Right lobe of liver (tissue), 4 donors: ENCODE measurements around the gene HPSE2.

ENCODE experiments used
- CTCF ChIP-seq, 4 donors: fragments of 200-600 bp in 3 of 4; fragments of 450-650 bp in 1 of 4; IDR thresholded peaks; one replicate each; pipeline versions ENCODE4 v1.5.1 to v1.8.0; 2016 to 2022; ENCODE audit warnings: antibody characterized with exemption in 4 of 4, mild to moderate bottlenecking in 2 of 4
- POLR2A ChIP-seq: fragments of 450-650 bp; IDR thresholded peaks from one replicate; pipeline ENCODE4 v1.6.1; 2017; ENCODE audit warnings: antibody characterized with exemption, mild to moderate bottlenecking
- donor health status: DM: no; HTN: no; CAD: no.
- donor health status: DM: no; HTN: no; CAD: no.
- donor health status: DM: no; HTN: yes; CAD: no.

GRCh38 chr10:98449287-98449686 lies 786.4 kb downstream of the HPSE2 start:
- TF ChIP-seq CTCF (IDR thresholded peaks at IDR 0.05): no peak
- no peak for TF ChIP-seq POLR2A
